CD4-positive, alpha-beta T cell (primary cell): ENCODE results near the gene GOPC. TPM values are rescaled to one million over a fixed set of nuclear protein-coding genes. Genes with fewer than 3 reads are reported as not detected.

ENCODE experiments used
- ATAC-seq: fragments of 200-7000 bp; cut with Tn5 transposase; one replicate; pipeline ENCODE4 v1.10.0; 2022; ENCODE audit warnings: mild to moderate bottlenecking; ENCODE audit not compliant: poor library complexity
- CTCF ChIA-PET: fragments of 350-600 bp; sonication (Branson Sonifier 250); formaldehyde crosslinking; loops from one replicate; lab custom pipeline; 2021; ENCODE audit warnings: antibody characterized with exemption, inconsistent platforms; lab: Charles Lee
- POLR2A ChIA-PET: fragments of 350-600 bp; sonication (Branson Sonifier 250); formaldehyde crosslinking; loops from one replicate; lab custom pipeline; 2021; ENCODE audit warnings: antibody characterized with exemption, inconsistent platforms; lab: Charles Lee
- DNase-seq, 14 experiments: peaks; one replicate each; pipeline ENCODE4 v3.0.0-alpha.2; 2013 to 2020; ENCODE audit warnings: mixed read lengths in 2 of 14
- H3K27ac ChIP-seq, 2 donors: one replicate each; pipeline versions ENCODE4 v1.5.1 to v1.7.0; 2013; ENCODE audit warnings: low read length in 2 of 2, low read depth in 1 of 2, mild to moderate bottlenecking in 1 of 2
- H3K27me3 ChIP-seq, 2 experiments: 1 replicate in 1 of 2; 2 replicates in 1 of 2; pipeline versions ENCODE4 v1.6.1 to v1.7.0; 2013; ENCODE audit warnings: low read length in 2 of 2, control low read depth in 1 of 2, mild to moderate bottlenecking in 1 of 2, moderate library complexity in 1 of 2; ENCODE audit not compliant: insufficient read depth in 2 of 2, control insufficient read depth in 1 of 2
- H3K36me3 ChIP-seq: one replicate; pipeline ENCODE4 v1.6.1; 2013; ENCODE audit warnings: low read length, control low read depth; ENCODE audit not compliant: insufficient read depth
- H3K4me1 ChIP-seq: one replicate; pipeline ENCODE4 v1.6.1; 2013; ENCODE audit warnings: low read length, control low read depth; ENCODE audit not compliant: insufficient read depth
- H3K4me3 ChIP-seq: one replicate; pipeline ENCODE4 v1.5.1; 2013; ENCODE audit warnings: mild to moderate bottlenecking, low read length, moderate library complexity
- H3K9me3 ChIP-seq, 2 experiments: 1 replicate in 1 of 2; 2 replicates in 1 of 2; pipeline versions ENCODE4 v1.6.1 to v1.7.0; 2013; ENCODE audit warnings: low read length in 2 of 2, mild to moderate bottlenecking in 2 of 2, control low read depth in 1 of 2, moderate library complexity in 1 of 2; ENCODE audit not compliant: control insufficient read depth in 1 of 2, insufficient read depth in 1 of 2
- H3K27ac Mint-ChIP-seq: one replicate; pipeline ENCODE4 v1.8.0; 2020; ENCODE audit warnings: mixed read lengths
- H3K27me3 Mint-ChIP-seq: one replicate; pipeline ENCODE4 v1.8.0; 2021; ENCODE audit warnings: mixed read lengths
- H3K36me3 Mint-ChIP-seq: one replicate; pipeline ENCODE4 v1.8.0; 2021; ENCODE audit warnings: low read depth, mixed read lengths
- H3K4me1 Mint-ChIP-seq: one replicate; pipeline ENCODE4 v1.8.0; 2021; ENCODE audit warnings: low read depth, mixed read lengths
- H3K4me3 Mint-ChIP-seq: one replicate; pipeline ENCODE4 v1.8.0; 2020; ENCODE audit warnings: mild to moderate bottlenecking, mixed read lengths
- H3K9me3 Mint-ChIP-seq: one replicate; pipeline ENCODE4 v1.8.0; 2020; ENCODE audit warnings: mixed read lengths
- intact Hi-C, 2 experiments: fragments of 100-400 bp; cut with DNase I in 1 of 2; cut with micrococcal nuclease in 1 of 2; formaldehyde crosslinking; loops; one replicate each; pipeline versions ENCODE4 v1.15.1 to v1.9.0; 2023 to 2025; cut with DNase I, micrococcal nuclease
- total RNA-seq, 174 experiments: library from RNA in 2 of 174; stranded (reverse) in 2 of 174; gene quantifications; one replicate each; pipeline ENCODE4 v1.2.3 and lab custom pipeline; 2021 to 2026
- TF ChIP-seq, protein P1 (sequence below): fragments of 200-600 bp; IDR thresholded peaks from one replicate; pipeline ENCODE4 v1.8.0; 2022; ENCODE audit warnings: antibody characterized with exemption, mild to moderate bottlenecking

The GOPC gene
- total RNA-seq, 2 experiments from 2014 or later = 9.7 to 10.8 TPM

- no peak overlapping the region for H3K4me3 ChIP-seq
- ChIA-PET POLR2A (no interaction called here), CTCF (no interaction called here)
- ATAC-seq = no peak
- TF ChIP-seq, protein P1, sequence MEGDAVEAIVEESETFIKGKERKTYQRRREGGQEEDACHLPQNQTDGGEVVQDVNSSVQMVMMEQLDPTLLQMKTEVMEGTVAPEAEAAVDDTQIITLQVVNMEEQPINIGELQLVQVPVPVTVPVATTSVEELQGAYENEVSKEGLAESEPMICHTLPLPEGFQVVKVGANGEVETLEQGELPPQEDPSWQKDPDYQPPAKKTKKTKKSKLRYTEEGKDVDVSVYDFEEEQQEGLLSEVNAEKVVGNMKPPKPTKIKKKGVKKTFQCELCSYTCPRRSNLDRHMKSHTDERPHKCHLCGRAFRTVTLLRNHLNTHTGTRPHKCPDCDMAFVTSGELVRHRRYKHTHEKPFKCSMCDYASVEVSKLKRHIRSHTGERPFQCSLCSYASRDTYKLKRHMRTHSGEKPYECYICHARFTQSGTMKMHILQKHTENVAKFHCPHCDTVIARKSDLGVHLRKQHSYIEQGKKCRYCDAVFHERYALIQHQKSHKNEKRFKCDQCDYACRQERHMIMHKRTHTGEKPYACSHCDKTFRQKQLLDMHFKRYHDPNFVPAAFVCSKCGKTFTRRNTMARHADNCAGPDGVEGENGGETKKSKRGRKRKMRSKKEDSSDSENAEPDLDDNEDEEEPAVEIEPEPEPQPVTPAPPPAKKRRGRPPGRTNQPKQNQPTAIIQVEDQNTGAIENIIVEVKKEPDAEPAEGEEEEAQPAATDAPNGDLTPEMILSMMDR = no peak
- Mint-ChIP-seq H3K4me3 (no peak overlapping the region), H3K27me3 (no peaks in the 10 kb centered on the region), H3K9me3 (no peaks in the 10 kb centered on the region), H3K36me3 (no peaks in the 10 kb centered on the region), H3K27ac (no peak overlapping the region), H3K4me1 (no peaks in the 10 kb centered on the region)
- no peak overlapping the region for H3K27ac ChIP-seq
- no peaks in the 10 kb centered on the region for H3K36me3 ChIP-seq
- H3K4me1 ChIP-seq = no peaks in the 10 kb centered on the region
- intact Hi-C loops = no loop called here
- no peak for DNase-seq
- H3K9me3 ChIP-seq = no peaks in the 10 kb centered on the region
- no peaks in the 10 kb centered on the region for H3K27me3 ChIP-seq
Observed at GRCh38 chr6:117637770-117638169, 35.5 kb upstream of the GOPC start.

- ChIA-PET CTCF (no interaction called here), POLR2A (interaction anchor here (0.6 kb wide), 1 partner anchor 180 kb away, joined by 3 read pairs; no protein-coding TSS in a partner anchor)
- no peak overlapping the region for H3K4me3 ChIP-seq
- H3K9me3 Mint-ChIP-seq = peaks cover 5% of the 10 kb centered on the region
- H3K36me3 ChIP-seq = no peaks in the 10 kb centered on the region
- H3K27ac ChIP-seq = no peak overlapping the region
- no peaks in the 10 kb centered on the region for H3K27me3 ChIP-seq
- H3K4me1 ChIP-seq = no peaks in the 10 kb centered on the region
- H3K4me3 Mint-ChIP-seq = no peak overlapping the region
- H3K9me3 ChIP-seq = peaks cover 5 to 15% of the 10 kb centered on the region in 2 experiments
- intact Hi-C loops = no loop called here
- ATAC-seq (no peak), DNase-seq (no peak)
- H3K36me3 Mint-ChIP-seq = peaks cover 9% of the 10 kb centered on the region
- peaks cover 10% of the 10 kb centered on the region for H3K27me3 Mint-ChIP-seq
- TF ChIP-seq, protein P1 = no peak
- H3K27ac Mint-ChIP-seq = no peak overlapping the region
- no peaks in the 10 kb centered on the region for H3K4me1 Mint-ChIP-seq
Observed at GRCh38 chr6:117629119-117629660, 26.9 kb upstream of the GOPC start.

DNA sequence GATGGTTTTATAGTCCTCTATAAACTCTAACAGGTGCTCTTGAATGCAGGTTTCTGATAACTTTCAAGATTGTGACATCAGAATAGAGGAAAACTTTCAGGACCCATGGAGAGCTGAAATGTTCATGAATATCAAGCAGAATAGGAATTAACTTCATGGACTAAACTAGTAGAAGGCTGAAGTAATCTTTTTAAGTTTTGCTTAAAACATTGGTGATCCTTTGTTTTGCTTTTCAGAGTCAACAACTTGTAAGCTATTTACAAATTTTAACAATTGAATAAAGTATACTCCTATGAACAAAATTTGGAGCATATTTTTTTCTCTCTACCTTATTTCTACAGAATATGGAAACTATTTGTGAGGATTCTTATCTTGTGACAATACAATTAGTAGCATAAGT lies 25.2 kb upstream of the GOPC start:
- H3K9me3 ChIP-seq = peaks cover 5 to 22% of the 10 kb centered on the region in 2 experiments
- no peaks in the 10 kb centered on the region for H3K4me1 ChIP-seq
- no peak overlapping the region for H3K27ac ChIP-seq
- no peaks in the 10 kb centered on the region for H3K4me1 Mint-ChIP-seq
- intact Hi-C loops = no loop called here
- peaks cover 15% of the 10 kb centered on the region for H3K27me3 Mint-ChIP-seq
- no peak overlapping the region for H3K4me3 Mint-ChIP-seq
- peaks cover 8% of the 10 kb centered on the region for H3K9me3 Mint-ChIP-seq
- ATAC-seq = no peak
- TF ChIP-seq, protein P1 = no peak
- no peak overlapping the region for H3K27ac Mint-ChIP-seq
- no peaks in the 10 kb centered on the region for H3K36me3 ChIP-seq
- ChIA-PET POLR2A (no interaction called here), CTCF (no interaction called here)
- H3K27me3 ChIP-seq = no peaks in the 10 kb centered on the region
- H3K4me3 ChIP-seq = no peak overlapping the region
- peaks cover 9% of the 10 kb centered on the region for H3K36me3 Mint-ChIP-seq
- DNase-seq = no peak
